HG03439 (cell line): Measurements from ENCODE around the gene ROR1.

Experiments used
- ATAC-seq: cut with Tn5 transposase; IDR thresholded peaks from one replicate; pipeline ENCODE4 v1.9.1; 2021; ENCODE audit warnings: mild to moderate bottlenecking, moderate library complexity; ENCODE audit not compliant: unreplicated experiment

Gene ROR1

DNA sequence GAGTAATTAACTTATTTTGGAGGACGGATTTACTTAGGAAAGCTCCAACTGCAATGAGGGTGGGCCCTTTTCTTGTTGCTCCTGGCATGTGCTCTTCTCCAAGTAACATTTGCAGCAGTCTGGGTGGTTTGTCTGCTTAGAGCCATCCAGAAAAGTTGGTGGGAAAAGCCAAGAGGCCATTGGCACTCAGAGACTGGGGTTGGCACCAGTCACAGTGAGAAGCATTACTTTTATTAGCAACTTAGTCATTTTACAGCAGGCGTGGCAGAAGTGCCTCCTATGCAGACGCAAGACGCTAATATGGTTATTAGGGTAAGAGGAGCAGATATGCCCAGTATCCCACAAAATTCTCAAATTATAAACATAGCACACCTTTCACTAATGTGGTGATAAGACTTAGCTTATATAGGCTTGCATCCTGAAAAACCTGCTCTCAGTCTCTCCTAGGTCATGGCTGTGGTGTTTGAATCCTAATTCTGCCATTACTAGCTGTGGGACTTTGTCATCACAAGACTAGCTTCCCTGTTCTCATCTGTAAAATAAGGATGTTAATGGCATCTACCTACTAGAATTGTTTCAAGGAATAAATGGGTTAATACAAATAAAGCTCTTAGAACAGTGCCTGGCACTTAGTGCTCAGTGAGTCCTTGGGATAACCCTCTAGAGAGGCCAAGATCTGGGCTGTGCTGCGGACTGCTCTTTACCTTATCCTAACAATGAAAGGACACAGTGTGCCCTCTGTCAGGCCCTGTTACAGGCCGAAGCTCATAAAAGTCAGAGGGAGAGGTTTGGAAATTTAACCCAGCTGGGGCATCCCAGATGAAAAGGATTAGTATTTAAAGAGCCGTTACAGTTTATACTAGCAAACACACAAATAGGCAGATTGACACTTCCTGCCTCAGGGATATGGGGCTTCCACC is 154.6 kb downstream of the ROR1 start:
- no peak for ATAC-seq

DNA sequence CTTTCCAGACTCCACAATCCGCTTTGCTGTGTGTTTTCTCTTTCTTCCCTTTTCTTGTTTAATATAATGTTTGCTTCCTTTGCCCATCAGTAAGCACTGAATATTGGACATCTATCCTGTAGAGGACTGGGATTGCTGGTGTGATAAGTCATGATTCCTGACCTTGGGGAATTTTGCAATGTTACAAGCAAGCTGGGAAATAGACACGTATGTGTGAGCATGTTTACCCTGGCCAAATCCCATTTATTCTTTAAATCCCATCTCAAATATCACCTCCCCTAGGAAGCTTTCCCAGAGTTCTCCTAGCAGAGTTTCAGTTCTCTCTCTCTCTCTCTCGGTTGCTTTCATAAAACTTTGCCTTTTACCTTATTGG is 155.3 kb downstream of the ROR1 start:
- ATAC-seq, result no peak

- no peak for ATAC-seq
Observed at GRCh38 chr1:63931468-63931867, 157.7 kb downstream of the ROR1 start.

GRCh38 chr1:63934697-63935096 is 160.9 kb downstream of the ROR1 start:
- ATAC-seq, result no peak

DNA sequence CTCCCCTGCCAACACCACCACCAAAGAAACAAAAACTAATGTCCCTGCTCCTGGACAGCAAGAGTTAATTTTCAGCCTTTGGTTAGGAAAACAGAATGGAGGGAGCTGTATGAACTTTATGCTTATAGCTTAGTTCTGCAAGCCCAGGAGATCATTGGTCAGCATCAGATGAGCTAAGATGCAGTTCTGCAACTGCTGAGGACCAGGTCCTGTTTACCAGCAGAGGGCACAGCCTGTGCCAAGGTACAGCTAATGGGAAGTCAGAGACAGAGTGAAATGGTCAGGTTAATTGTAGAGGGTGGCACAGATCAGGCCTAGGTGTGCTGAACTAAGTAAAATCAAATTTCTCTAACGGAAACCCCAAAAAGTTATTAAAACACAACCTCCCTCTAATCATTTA is 161.3 kb downstream of the ROR1 start:
- no peak for ATAC-seq

DNA sequence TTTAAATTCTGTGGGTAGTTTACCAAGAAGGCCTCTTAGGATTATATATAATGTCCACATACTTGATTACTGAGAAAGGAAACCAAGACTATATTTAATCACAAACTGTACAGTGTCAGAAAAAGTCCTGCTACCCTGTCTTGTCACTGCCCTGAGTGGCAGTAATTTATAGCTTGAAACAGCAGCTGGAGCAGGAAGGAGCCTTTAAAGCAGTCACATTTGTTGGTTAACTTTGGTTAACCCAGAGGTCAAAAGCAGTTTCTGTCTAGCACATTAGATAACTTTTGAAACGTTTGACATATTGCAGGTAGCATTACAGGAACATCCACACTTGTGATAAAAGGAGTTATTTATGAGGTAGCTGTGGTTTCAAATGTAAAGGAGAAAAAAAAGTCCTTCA is 161.7 kb downstream of the ROR1 start:
- ATAC-seq, result no peak

GRCh38 chr1:63936276-63936675 is 162.5 kb downstream of the ROR1 start:
- no peak for ATAC-seq

DNA sequence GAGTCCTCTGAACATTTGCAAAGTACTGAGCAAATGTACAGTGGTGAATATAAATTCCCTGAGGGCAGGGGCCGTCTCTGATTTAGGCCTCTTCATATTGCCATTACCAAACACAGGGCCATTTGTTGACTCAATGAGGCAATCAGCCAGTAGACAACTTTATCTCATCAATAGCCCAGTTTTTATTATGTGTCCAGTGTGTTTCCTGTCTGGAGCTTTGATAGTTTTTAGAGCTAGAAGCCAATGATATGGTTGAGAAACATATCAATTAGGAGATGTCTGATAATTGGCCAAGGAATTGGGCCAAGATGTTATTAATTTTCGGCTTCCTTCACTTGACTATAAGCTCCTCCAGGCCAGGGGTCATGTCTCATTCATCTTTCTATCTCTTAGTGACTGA is 163.0 kb downstream of the ROR1 start:
- no peak for ATAC-seq

DNA sequence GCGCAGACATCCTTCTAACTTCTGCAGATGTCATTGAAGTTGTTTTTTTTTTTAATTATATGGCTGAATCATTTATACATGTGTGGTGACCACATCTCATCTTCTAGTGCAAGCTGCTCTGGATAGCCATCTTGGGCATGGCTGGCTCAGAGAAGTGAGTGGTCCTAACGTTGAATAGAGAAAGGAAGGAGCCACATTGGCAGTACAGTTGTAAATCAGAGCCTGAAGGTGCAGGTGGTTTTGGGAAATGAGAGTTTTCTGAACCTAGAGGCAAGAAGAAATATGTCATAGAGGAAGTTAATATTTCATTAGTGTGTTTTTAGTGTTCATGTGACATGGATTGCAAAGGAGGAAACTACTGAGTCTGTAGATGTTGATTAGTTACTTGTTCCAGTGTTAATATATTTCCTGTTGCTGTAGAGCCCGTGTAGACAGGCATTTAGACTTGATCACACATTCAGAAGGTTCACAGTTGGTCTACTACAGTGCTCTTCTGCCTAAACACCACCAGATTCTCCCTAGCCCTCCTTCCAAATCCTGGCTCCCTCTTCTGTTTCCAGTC is 163.7 kb downstream of the ROR1 start:
- no peak for ATAC-seq

DNA sequence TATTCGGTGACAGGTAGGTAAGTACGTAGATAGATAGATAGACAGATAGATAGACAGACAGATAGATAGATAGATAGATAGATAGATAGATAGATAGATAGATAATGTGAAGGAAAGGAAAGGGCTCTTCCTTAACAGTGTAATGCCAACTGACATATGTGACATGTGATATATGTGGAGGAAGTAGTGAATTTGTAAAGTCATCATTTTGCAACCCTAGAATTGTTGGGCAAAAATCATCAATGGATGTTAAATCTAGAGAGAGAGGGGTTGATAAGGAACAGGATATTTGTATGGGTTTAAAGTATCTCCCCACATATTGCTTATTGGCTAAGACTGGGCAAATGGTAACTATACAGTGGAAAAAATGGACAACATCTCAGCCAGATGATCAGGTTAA is 166.6 kb downstream of the ROR1 start:
- no peak for ATAC-seq

DNA sequence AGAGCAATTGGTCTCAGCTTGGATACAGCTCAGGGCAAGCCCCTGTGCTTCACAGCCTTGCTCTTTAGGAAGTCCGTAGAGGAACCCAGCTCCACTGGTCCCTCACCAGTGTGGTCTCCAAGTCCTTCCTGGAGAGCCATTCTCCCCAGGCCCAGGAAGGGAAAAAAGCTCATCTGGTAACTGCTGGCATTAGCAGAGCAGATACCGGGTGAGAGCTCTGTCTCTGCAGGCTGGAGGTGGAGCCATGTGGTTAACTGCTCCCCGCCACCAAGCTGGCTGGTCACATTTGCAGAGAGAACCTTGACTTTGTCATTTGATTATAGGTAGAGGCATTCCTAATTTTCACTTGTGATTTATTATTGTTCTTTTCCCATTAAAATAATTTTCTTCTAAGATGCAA is 169.6 kb downstream of the ROR1 start:
- no peak for ATAC-seq

DNA sequence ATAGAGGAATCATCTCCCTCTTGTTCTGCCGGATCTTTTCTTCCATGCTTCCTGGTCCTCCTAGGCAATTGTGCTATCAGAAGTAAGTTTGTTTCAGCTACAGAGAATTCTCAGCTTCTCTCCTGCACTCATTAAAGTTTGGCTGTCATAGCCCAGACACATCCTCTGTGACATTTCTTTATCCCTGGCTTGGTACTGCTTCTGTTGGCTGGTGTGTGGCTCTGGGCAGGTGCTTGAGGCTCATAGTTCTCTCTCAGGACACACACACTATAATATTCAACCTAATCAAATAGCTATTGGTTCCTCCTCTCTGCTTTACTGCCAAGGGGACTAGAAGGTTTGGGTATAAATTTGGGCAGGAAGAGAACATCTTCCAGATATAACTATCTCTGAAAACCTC is 172.1 kb downstream of the ROR1 start:
- ATAC-seq, result no peak

DNA sequence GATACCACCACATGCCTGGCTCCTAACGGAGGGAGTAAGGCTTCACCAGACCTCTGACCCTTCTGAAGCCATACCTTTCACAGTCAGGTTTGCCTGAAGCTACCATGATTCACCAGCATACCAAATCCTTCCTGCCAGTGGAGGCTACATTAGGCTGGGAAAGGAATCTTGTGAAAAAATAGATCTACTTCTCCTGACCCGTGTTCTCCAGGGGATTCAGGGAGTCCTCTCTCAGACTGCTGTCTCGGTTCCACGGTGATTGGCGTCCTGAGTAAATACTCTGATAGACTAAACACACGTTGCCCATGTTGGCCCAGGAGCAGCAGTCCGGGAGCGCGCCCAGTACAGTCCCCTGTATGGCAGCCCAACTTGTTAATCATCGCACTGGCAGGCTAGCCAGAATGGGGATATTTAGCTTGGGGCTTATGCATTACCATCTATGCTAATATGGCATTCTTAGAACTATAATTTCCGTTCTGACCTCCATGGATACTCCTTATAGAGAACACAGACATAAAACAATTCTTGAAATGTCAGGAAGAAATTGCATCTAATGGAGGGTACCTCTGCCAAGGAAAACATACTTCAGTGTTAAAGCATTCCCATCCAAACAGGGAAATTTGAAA is 173.2 kb downstream of the ROR1 start:
- no peak for ATAC-seq

GRCh38 chr1:63947904-63948303 is 174.1 kb downstream of the ROR1 start:
- no peak for ATAC-seq

GRCh38 chr1:63950023-63950422 is 176.2 kb downstream of the ROR1 start:
- no peak for ATAC-seq

GRCh38 chr1:63951059-63951946 is 177.5 kb downstream of the ROR1 start:
- no peak for ATAC-seq

GRCh38 chr1:63954187-63954586 is 180.4 kb downstream of the ROR1 start:
- no peak for ATAC-seq

- ATAC-seq, result no peak
Observed at GRCh38 chr1:63955370-63956145, 181.7 kb downstream of the ROR1 start.

DNA sequence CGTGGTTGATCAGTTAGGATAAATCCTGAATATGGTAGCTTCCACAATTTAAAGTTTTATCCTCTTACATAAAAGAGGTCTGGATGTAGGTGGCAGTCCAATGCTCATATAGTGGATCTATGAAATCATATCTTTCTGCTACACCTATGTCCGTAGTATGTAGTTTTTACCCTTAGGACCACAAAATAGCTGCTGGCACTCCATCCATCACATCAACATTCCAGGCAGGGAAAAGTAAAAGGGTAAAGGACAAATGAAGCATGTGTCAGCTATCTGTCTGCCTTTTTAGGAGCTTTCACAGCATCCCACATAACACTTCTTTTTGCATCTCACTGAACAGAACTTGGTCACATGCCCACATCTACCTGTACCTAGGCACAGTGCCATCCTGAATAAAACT is 184.7 kb downstream of the ROR1 start:
- no peak for ATAC-seq

DNA sequence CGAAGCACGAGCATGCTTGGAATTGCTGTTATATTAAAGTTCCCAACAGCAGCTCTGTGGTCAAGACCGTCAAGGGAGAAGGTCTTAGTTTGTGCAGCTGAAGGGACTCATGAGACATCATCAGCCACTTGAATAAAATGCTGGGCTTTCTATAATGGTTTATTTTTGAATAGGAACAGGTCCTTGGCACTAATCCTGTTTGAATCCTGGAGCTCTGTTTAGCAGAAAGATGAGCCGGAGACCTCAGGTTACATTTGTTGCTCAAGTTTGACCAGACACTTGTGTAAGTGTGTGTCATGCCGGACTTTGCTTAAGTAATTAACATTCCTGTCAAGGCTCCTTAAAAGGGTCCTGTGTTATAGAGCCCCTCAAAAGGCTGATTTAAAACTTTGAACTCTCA is 186.5 kb downstream of the ROR1 start:
- no peak for ATAC-seq
